Mammary epithelial cell (primary cell): ENCODE measurements around the gene GORASP2.

Source experiments
- CTCF ChIP-seq, 2 donors: IDR thresholded peaks in 1 of 2; conservative IDR thresholded peaks in 1 of 2; 2 replicates each; pipeline ENCODE4 v1.5.1; 2011 to 2012; ENCODE audit warnings: inconsistent platforms in 2 of 2, low read length in 2 of 2, mild to moderate bottlenecking in 2 of 2, control low read depth in 1 of 2, low read depth in 1 of 2; ENCODE audit not compliant: insufficient read depth in 1 of 2; ENCODE audit errors: extremely low read depth in 1 of 2
- EZH2 ChIP-seq: IDR thresholded peaks from 2 replicates; pipeline ENCODE4 v1.6.1; 2012; ENCODE audit warnings: low read length, inconsistent platforms, borderline replicate concordance

GRCh38 chr2:171008550-171009205, 79.6 kb downstream of the GORASP2 start:
- TF ChIP-seq CTCF (conservative IDR thresholded peaks at IDR 0.05 in 1 of 2, IDR thresholded peaks at IDR 0.05 in 1 of 2; ENCODE audit: extremely low read depth in 1 of 2, insufficient read depth in 1 of 2, low read depth in 1 of 2, low read length in 2 of 2) (no peak), EZH2 (no peak)
